GM18508 (cell line): ENCODE data around the gene ATAD5.
"Not testable (repeated sequence)": the region's sequence is repeated elsewhere in the genome, so short reads cannot be mapped to it uniquely, and the experiment has no call there.

ENCODE experiments used
- ATAC-seq: cut with Tn5 transposase; IDR thresholded peaks from one replicate; pipeline ENCODE4 v1.9.1; 2021; ENCODE audit warnings: moderate number of reproducible peaks; ENCODE audit not compliant: insufficient read depth, unreplicated experiment

ATAD5 gene

DNA sequence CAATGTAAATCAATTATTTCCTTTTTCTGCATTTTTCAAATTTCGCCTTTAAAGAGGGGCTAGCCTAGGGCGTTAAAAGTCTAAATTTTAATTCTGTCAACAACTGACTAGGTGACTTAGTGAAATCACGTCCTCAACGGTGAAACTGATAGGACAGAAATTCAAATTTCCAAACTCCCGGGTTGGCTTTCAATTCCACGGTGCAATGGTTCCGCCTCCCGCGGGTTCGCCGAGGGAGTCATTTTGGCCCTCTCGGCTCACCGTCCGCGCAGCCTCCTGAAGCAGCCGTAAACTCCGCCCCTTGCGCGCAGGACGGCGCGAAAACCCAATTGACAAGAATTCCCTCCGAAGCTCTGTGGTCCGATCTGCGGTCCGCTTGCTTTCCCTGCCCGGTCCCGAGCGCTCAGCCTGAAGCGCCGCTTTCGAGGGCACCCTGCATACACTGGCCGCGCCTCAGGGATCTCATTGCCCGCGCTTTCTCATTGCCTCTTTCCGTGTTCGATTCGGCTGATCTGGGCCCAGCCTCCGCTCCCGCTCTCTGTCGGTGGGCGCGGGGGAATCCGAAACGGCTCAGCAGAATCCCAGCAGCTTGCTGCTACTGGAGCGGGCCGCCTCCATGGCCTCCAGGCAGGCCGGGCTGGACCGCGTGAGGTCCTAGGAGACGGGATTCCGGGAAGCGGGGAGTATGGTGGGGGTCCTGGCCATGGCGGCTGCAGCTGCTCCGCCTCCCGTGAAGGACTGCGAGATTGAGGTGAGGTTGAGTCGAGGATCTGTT lies at the start of gene ATAD5:
ATAD5 (plus strand) TSS at position 304 of the 775 bp plus-strand sequence; CDS start at position 686, 382 bp downstream.
- no peak for ATAC-seq

DNA sequence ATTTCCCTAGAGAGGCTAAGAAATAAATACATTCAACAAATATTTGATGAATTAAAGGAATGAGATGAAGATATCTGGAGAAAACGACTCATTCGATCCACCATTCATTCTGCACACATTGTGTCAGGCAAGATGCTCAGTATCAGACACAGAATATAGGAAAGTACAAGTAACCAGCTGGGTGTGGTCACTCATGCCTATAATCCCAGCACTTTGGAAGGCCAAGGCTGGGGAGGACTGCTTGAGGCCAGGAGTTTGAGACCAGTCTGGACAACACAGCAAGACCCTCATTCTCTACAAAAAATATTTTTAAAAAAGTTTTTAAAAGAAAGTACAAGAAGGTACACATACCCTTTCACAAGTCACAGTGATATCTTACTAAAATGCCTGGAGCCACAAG lies 49.6 kb upstream of the ATAD5 start:
- ATAC-seq, result no peak

DNA sequence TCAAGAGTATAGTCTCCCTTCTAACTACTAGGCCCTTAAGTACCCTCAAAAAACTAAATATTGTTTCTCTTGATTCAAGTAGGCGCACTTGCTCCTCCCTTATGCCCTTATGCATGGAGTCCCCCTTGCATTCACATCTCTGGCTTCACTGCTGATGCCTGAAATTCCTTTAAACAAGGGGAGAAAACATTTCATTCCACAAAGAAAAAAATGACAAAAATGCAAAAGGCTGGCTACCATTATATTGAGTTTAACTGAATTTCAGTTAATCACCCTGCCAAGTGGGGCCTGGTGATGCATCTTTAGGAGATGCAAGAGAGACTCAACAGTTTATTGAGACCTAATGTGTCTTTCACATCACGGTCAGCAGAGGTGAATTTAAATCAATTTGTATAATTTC lies 42.8 kb upstream of the ATAD5 start:
- no peak for ATAC-seq

DNA sequence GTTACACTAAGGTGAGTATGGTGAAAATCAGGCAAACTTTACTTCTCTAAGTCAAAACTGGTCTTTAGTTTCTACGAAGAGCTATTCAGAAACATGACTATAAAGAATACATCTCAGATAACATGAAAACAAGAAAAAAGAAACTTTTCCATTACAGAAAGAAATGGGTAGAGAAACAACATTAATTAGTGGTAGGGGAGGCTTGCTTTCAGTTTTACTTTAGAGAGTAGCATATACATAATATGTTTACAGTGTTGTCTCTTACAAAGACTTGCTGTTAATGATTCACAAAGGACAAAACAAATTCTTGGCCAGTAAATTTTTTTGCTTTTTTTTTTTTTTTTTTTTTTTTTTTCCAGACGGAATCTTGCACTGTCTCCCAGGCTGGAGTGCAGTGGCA lies 41.5 kb upstream of the ATAD5 start:
- no peak for ATAC-seq

- no peak for ATAC-seq
Measured at GRCh38 chr17:30793282-30793977, 38.3 kb upstream of the ATAD5 start.

- ATAC-seq, result no peak
Measured at GRCh38 chr17:30794372-30794771, 37.4 kb upstream of the ATAD5 start.

GRCh38 chr17:30796016-30796415 lies 35.8 kb upstream of the ATAD5 start:
- no peak for ATAC-seq

- no peak for ATAC-seq
Measured at GRCh38 chr17:30801671-30802070, 30.1 kb upstream of the ATAD5 start.

GRCh38 chr17:30805944-30806456 lies 25.8 kb upstream of the ATAD5 start:
- no peak for ATAC-seq

- no peak for ATAC-seq
Measured at GRCh38 chr17:30807896-30808295, 23.9 kb upstream of the ATAD5 start.

DNA sequence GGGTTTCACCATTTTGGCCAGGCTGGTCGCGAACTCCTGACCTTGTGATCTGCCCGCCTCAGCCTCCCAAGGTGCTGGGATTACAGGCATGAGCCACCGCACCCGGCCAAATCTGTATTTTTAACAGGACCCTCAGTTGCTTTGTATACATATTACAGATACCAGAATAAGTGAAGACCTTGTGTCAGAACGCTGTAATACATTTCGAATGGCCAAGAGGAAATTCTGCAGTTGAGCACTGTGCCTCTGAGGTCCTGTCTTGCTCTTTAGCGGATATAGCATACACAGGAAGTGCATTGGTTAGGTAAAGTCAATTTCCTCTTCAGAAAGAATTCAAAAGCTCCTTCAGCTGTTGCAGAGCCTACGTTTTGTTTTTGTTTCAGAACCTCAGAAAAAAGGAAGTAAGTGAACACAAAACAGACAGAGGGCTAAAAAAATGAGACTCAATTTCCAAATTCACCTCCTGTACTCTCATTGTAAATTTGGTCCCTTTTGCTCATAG lies 22.9 kb upstream of the ATAD5 start:
- ATAC-seq, result peak; percentile 64

- no peak for ATAC-seq
Measured at GRCh38 chr17:30809867-30810266, 21.9 kb upstream of the ATAD5 start.

DNA sequence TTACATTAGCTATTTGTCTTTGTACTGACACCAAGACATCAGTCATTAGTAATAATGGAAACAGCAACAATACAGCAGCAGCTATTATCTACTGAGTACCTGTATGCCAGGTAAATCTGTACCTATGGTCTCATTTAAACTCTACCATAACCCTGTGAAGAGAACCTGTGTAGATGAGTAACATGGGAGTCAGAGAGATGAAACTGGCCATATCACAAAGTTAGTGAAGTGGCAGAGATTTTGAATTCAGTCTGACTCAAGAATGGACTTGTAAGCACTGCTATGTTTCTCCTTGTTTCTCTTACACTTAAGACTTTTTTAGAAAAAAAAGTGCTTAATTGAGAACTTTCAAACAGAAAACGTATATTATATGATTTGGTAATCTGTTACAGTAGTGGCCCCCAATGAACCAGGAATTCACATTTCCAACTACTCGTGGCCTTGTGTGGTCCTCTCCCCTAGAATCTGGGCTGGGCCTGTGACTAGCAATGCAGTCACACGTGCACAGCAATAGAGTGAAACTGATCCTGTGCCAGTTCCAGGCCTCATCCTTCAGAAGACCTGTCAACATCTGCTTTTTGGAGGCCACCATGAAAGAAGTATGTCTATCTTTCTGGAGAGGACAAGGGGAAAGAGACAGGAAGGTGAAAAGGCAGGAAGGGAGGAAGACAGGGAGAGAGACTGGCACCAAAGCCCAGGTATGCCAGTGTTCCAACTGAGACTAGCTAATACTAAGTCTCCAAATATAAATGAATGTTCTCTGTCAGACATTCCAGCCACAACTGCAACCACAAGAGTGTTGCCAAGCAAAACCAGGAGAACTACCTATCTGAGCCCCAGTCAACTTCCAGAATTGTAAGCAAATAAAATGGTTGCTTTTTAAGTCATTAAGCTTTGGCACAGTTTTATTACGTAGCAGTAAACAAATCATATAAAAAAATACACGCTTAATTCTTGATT lies 19.3 kb upstream of the ATAD5 start:
- no peak for ATAC-seq

DNA sequence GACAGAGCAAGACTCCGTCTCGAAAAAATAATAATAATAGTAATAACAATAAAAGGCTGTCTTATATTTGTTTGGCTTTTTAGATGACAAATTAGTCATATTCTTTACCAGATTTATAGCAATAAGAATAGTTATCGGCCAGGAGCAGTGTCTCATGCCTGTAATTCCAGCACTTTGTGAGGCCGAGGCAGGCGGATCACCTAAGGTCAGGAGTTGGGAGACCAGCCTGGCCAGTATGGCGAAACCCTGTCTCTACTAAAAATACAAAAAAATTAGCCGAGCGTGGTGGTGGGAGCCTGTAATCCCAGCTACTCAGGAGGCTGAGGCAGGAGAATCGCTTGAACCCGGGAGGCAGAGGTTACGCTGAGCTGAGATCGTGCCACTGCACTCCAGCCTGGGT lies 17.5 kb upstream of the ATAD5 start:
- not testable (repeated sequence) for ATAC-seq

DNA sequence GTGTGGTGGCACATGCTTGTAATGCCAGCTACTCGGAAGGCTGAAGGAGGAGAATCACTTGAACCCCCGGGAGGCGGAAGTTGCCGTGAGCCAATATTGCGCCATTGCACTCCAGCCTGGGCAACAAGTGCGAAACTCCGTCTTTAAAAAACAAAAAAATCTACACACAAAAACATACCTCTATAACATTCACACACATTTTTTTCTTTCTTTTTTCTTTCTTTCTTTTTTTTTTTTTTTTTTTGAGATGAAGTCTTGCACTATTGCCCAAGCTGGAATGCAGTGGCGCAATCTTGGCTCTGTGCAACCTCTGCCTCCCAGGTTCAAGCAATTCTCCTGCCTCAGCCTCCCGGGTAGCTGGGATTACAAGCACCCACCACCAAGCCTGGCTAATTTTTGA lies 16.9 kb upstream of the ATAD5 start:
- ATAC-seq, result not testable (repeated sequence)

- no peak for ATAC-seq
Measured at GRCh38 chr17:30816165-30816564, 15.6 kb upstream of the ATAD5 start.

GRCh38 chr17:30819971-30820705 lies 11.6 kb upstream of the ATAD5 start:
- no peak for ATAC-seq

DNA sequence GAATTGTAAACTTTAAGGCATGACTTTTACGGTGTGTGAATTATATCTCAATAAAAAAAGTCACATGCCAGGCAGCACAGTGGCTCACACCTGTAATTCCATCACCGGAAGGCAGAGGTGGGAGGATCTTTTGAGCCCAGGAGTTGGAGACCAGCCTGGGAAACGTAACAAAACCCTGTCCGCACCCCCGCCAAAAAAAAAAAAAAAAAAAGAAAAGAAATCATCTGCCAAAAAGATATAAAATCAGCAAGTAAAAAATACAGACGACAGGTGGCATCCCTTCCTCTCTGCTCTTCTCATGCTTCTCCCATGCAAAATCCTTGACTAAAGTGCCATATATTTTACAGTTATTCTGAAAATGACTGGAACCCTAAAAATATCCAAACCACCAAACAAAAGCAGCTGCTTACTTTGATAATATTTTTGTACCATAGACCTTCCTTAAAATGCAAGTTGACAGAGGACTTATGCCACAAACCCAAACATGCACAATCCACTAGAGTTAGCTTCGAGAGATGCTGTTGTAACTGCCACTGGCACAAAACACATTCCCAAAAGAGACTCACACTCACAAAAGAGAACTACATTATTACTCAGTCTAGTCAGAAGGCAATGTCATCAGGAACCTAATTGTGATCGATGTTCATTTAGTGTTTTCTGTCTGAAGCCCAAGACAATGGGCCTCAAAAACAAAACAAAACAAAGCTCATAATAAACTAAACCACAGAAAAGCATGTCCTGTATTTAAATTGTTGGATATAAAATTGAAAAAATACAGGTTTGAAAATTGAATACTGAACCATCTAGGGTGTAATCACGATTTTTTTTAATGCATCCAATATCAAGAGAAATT lies 9.7 kb upstream of the ATAD5 start:
- no peak for ATAC-seq

DNA sequence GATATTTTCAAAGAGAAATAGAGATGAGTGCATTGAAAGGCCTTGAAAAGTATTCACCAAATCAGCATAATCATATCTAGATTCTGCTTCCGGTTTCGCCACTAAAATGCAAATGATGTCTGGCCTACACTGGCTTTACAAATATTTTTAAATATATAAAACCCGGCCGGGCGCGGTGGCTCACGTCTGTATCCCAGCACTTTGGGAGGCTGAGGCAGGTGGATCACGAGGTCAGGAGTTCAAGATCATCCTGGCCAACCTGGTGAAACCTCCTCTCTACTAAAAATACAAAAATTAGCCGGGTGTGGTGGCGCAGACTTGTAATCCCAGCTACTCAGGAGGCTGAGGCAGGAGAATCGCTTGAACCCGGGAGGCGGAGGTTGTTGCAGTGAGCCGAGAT lies 8.8 kb upstream of the ATAD5 start:
- ATAC-seq, result not testable (repeated sequence)
